K562 (cell line): ENCODE data around the gene LGALS3BP. TPM values are rescaled to one million over a fixed set of nuclear protein-coding genes. Genes with fewer than 3 reads are reported as not detected.

Experiments used
- ATAC-seq: fragments of 200-7000 bp; cut with Tn5 transposase; 3 replicates; pipeline ENCODE4 v1.9.1; 2020; ENCODE audit warnings: moderate library complexity
- BruUV-seq: library from RNA; stranded (reverse); fragments of 400-500 nt; replicated peaks from 2 replicates; lab custom pipeline; 2021; lab: Mats Ljungman, UMichigan
- CTCF ChIA-PET: fragments of 300-600 bp; formaldehyde crosslinking; extraction: SDS; loops from one replicate; lab custom pipeline; 2021; ENCODE audit warnings: low intra/inter-chr PET ratio; lab: Yijun Ruan, JAX
- POLR2A ChIA-PET: fragments of 300-600, 350-650 bp; sonication (Branson Sonifier 250); formaldehyde crosslinking; extraction: SDS; loops from one replicate; lab custom pipeline; 2021; ENCODE audit warnings: antibody characterized with exemption, inconsistent platforms; lab: Yijun Ruan, JAX
- DNase-seq, 4 experiments: peaks; one replicate each; pipeline versions ENCODE4 v3.0.0 to v3.0.0-alpha.2; 2011 to 2018; ENCODE audit warnings: low spot score in 3 of 4, mixed read lengths in 3 of 4; ENCODE audit errors: extremely low read depth in 1 of 4
- FAIRE-seq: peaks from 2 replicates; lab custom pipeline; 2011; peaks lifted over from hg19 to GRCh38; lab: Jason Lieb, UNC
- H2AFZ ChIP-seq: 2 replicates; pipeline ENCODE4 v1.6.0; 2011; ENCODE audit warnings: low read depth, low read length, control low read depth, inconsistent platforms
- H3K27ac ChIP-seq: fragments of 200-600 bp; 3 replicates; pipeline ENCODE4 v1.8.0; 2011; ENCODE audit warnings: low read depth, mild to moderate bottlenecking, control low read depth, inconsistent platforms, low read length, moderate library complexity, mixed read lengths; ENCODE audit errors: extremely low read depth
- H3K27me3 ChIP-seq, 2 experiments: fragments of 300-600 bp in 1 of 2; 2 replicates in 1 of 2; 3 replicates in 1 of 2; pipeline versions ENCODE4 v1.6.0 to v1.8.0; 2011; ENCODE audit warnings: inconsistent platforms in 2 of 2, low read length in 2 of 2, mild to moderate bottlenecking in 1 of 2, mixed read lengths in 1 of 2, moderate library complexity in 1 of 2; ENCODE audit not compliant: control insufficient read depth in 2 of 2, insufficient read depth in 2 of 2
- H3K36me3 ChIP-seq: fragments of 300-600 bp; 3 replicates; pipeline ENCODE4 v1.8.0; 2011; ENCODE audit warnings: mild to moderate bottlenecking, low read length, inconsistent platforms; ENCODE audit not compliant: control insufficient read depth, insufficient read depth
- H3K4me1 ChIP-seq, 2 experiments: fragments of 200-600 bp in 1 of 2; replicated peaks in 1 of 2; 2 replicates in 1 of 2; 3 replicates in 1 of 2; pipeline versions ENCODE4 v1.5.1 to v1.8.0; 2011; ENCODE audit warnings: inconsistent platforms in 2 of 2, low read length in 2 of 2, mild to moderate bottlenecking in 1 of 2, mixed read lengths in 1 of 2, moderate library complexity in 1 of 2; ENCODE audit not compliant: control insufficient read depth in 2 of 2, insufficient read depth in 2 of 2
- H3K4me2 ChIP-seq: 2 replicates; pipeline ENCODE4 v1.6.1; 2011; ENCODE audit warnings: low read length, control low read depth, inconsistent platforms, mixed read lengths; ENCODE audit not compliant: insufficient read depth
- H3K4me3 ChIP-seq: fragments of 200-600 bp; sonication (generic), shearing (Covaris generic); 2 replicates; pipeline ENCODE4 v1.5.1; 2016; ENCODE audit warnings: control low read depth, inconsistent platforms
- H3K79me2 ChIP-seq: fragments of 200-600 bp; 3 replicates; pipeline ENCODE4 v1.8.0; 2011; ENCODE audit warnings: low read length, inconsistent platforms; ENCODE audit not compliant: control insufficient read depth, insufficient read depth
- H3K9ac ChIP-seq, 2 experiments: 2 replicates each; pipeline versions ENCODE4 v1.6.0 to v1.6.1; 2011; ENCODE audit warnings: low read depth in 2 of 2, low read length in 2 of 2, control low read depth in 1 of 2, inconsistent platforms in 1 of 2, mild to moderate bottlenecking in 1 of 2, mixed read lengths in 1 of 2; ENCODE audit not compliant: insufficient read depth in 1 of 2
- H3K9me1 ChIP-seq: one replicate; pipeline ENCODE4 v1.6.0; 2011; ENCODE audit warnings: inconsistent platforms, mild to moderate bottlenecking, low read length, moderate library complexity; ENCODE audit not compliant: control insufficient read depth, insufficient read depth
- H3K9me3 ChIP-seq: replicated peaks from 2 replicates; pipeline ENCODE4 v1.5.1; 2011; ENCODE audit warnings: low read depth, low read length, inconsistent platforms; ENCODE audit not compliant: control insufficient read depth, insufficient read depth
- H4K20me1 ChIP-seq: replicated peaks from 2 replicates; pipeline ENCODE4 v1.6.1; 2011; ENCODE audit warnings: low read length, inconsistent platforms, mixed read lengths; ENCODE audit not compliant: control insufficient read depth, insufficient read depth
- ATF3 ChIP-seq, 2 experiments: fragments of 450-650 bp in 1 of 2; sonication (generic) in 1 of 2; formaldehyde crosslinking in 1 of 2; IDR thresholded peaks in 1 of 2; conservative IDR thresholded peaks in 1 of 2; 2 replicates each; pipeline versions ENCODE4 v1.6.1 to v1.8.1; 2016 to 2023; ENCODE audit warnings: mild to moderate bottlenecking in 2 of 2, moderate library complexity in 2 of 2, inconsistent platforms in 1 of 2, missing genetic modification reagents in 1 of 2
- DEAF1 ChIP-seq: fragments of 450-650 bp; formaldehyde crosslinking; IDR thresholded peaks from 2 replicates; pipeline ENCODE4 v1.4.0; 2020; ENCODE audit warnings: mild to moderate bottlenecking, moderate library complexity
- FOXP1 ChIP-seq: sonication (generic); formaldehyde crosslinking; IDR thresholded peaks from 2 replicates; pipeline ENCODE4 v1.8.0; 2022; ENCODE audit warnings: mild to moderate bottlenecking, missing genetic modification reagents
- HDAC3 ChIP-seq: fragments of 450-650 bp; IDR thresholded peaks from 2 replicates; pipeline ENCODE4 v1.6.1; 2018; ENCODE audit warnings: borderline replicate concordance, mild to moderate bottlenecking, moderate library complexity; ENCODE audit not compliant: partially characterized antibody
- MAX ChIP-seq: sonication (generic); formaldehyde crosslinking; IDR thresholded peaks from 2 replicates; pipeline ENCODE4 v1.9.0; 2022; ENCODE audit warnings: mild to moderate bottlenecking, missing genetic modification reagents
- YY1 ChIP-seq, 3 experiments: IDR thresholded peaks; 2 replicates each; pipeline ENCODE4 v1.6.1; 2011; ENCODE audit warnings: low read length in 2 of 3, mild to moderate bottlenecking in 2 of 3, moderate library complexity in 2 of 3, borderline replicate concordance in 1 of 3, control low read depth in 1 of 3, low read depth in 1 of 3; ENCODE audit not compliant: insufficient read depth in 3 of 3, insufficient replicate concordance in 2 of 3, control insufficient read depth in 1 of 3, insufficient read length in 1 of 3; ENCODE audit errors: extremely low read depth in 1 of 3
- ZFP91 ChIP-seq: sonication (generic); formaldehyde crosslinking; IDR thresholded peaks from 2 replicates; pipeline ENCODE4 v1.8.0; 2022; ENCODE audit warnings: mild to moderate bottlenecking, missing genetic modification reagents
- ZNF239 ChIP-seq: fragments of 250-450 bp; sonication (Bioruptor Pico); IDR thresholded peaks from 2 replicates; pipeline ENCODE4 v1.4.0; 2020; ENCODE audit warnings: mild to moderate bottlenecking
- ZNF398 ChIP-seq: fragments of 250-450 bp; sonication (Bioruptor Pico); IDR thresholded peaks from 2 replicates; pipeline ENCODE4 v1.8.0; 2021; ENCODE audit warnings: moderate library complexity, mild to moderate bottlenecking, inconsistent platforms
- ZNF695 ChIP-seq: fragments of 450-650 bp; formaldehyde crosslinking; IDR thresholded peaks from 2 replicates; pipeline ENCODE4 v1.4.0; 2020; ENCODE audit warnings: mild to moderate bottlenecking, moderate library complexity
- ZNF766 ChIP-seq: fragments of 200-800 bp; sonication (Bioruptor generic); conservative IDR thresholded peaks from 2 replicates; pipeline ENCODE4 v1.6.1; 2016; ENCODE audit warnings: missing genetic modification characterization, missing compliant biosample characterization
- WGBS: fragments of 100-300 bp; shearing (Covaris generic); methylation state at CpG from one replicate; pipeline ENCODE4 v1.1.6; 2016; ENCODE audit warnings: low coverage, mixed read lengths; ENCODE audit not compliant: insufficient coverage; ENCODE audit errors: missing lambda C conversion rate; 5-methylcytosine and 5-hydroxymethylcytosine counted together
- in situ Hi-C: fragments of 300-500 bp; cut with MboI; formaldehyde crosslinking; loops from 4 replicates; pipeline ENCODE4 v1.15.0; 2018; ENCODE audit warnings: inconsistent platforms, mixed read lengths
- intact Hi-C: fragments of 100-400 bp; cut with micrococcal nuclease; formaldehyde crosslinking; loops from 2 replicates; pipeline ENCODE4 v1.14.2; 2022
- polyA plus RNA-seq, 8 experiments: library from polyadenylated mRNA; depleted of rRNA in 4 of 8; stranded (reverse) in 5 of 8; unstranded in 3 of 8; fragments of >200 nt; fragmentation: Nextera tagmentation in 2 of 8; fragmentation: Illumina TruSeq in 1 of 8; extraction: Ambion mirVana in 2 of 8; extraction: Trizol in 1 of 8; gene quantifications; 2 replicates each; pipeline versions ENCODE4 v1.2.1 to v1.2.3, GENCODE V29; 2011 to 2014; ENCODE audit warnings: inconsistent platforms in 1 of 8, missing spikeins in 1 of 8
- total RNA-seq, 7 experiments: library from RNA; depleted of rRNA in 6 of 7; stranded (reverse); fragments of >200 nt in 6 of 7; fragmentation: Illumina TruSeq in 2 of 7; extraction: Trizol in 2 of 7; gene quantifications; 2 replicates each; pipeline versions ENCODE4 v1.2.1 to v1.2.3, GENCODE V29; 2011 to 2021; ENCODE audit warnings: low replicate concordance in 1 of 7

The LGALS3BP gene
- total and polyA plus RNA-seq, 9 of the 15 experiments (the other 6 are each of a cell fraction or from before 2014, with no cell fraction given), result 0.39 to 5.3 (median 3.2) TPM

GRCh38 chr17:78974635-78975591 is 4.8 kb downstream of the LGALS3BP start:
- Histone ChIP-seq H3K27me3 (peaks cover 3 to 12% of the 10 kb centered on the region in 2 experiments; a peak in 3 of 5 replicates), H3K4me1 (peaks cover 0 to 70% of the 10 kb centered on the region in 2 experiments; a peak in 3 of 5 replicates), H3K4me2 (peak overlapping the region; percentile 32; the same call in 1 of the 2 replicates), H3K9me1 (no peaks in the 10 kb centered on the region), H2AFZ (peak overlapping the region; percentile 48), H4K20me1 (no peaks in the 10 kb centered on the region), H3K9me3 (no peaks in the 10 kb centered on the region), H3K27ac (no peak overlapping the region), H3K9ac (0 out of 4 replicates have a peak overlapping the region, but pooled peaks of 1 of the 2 experiments have one; percentile 48), H3K4me3 (no peak overlapping the region), H3K79me2 (no peaks in the 10 kb centered on the region), H3K36me3 (no peaks in the 10 kb centered on the region)
- ChIA-PET POLR2A (interaction anchor here (0.8 to 1.1 kb wide), 3 partner anchors 8 to 1338 kb away, joined by 3 read pairs; no protein-coding TSS in a partner anchor), CTCF (no interaction called here)
- ATAC-seq, result peak; percentile 23
- no TSS peak for BruUV-seq
- intact Hi-C loops (no loop called here), in situ Hi-C loops (no loop called here)
- 46% methylated on average over 27 of the region's 30 CpGs for WGBS
- FAIRE-seq, result peak; percentile 99
- DNase-seq, result peak in 2 of 4 experiments; percentile 40 to 51
- no peak for TF ChIP-seq DEAF1 (CRISPR knock-in tag)
- no peak for TF ChIP-seq ZNF239
- 0 out of 2 replicates have a peak, but pooled peaks have one; percentile 65 for TF ChIP-seq FOXP1
- TF ChIP-seq ATF3 (IDR thresholded peaks at IDR 0.05), result no peak
- 0 out of 2 replicates have a peak, but pooled peaks have one; percentile 35 for TF ChIP-seq ATF3 (CRISPR knock-in tag; conservative IDR thresholded peaks at IDR 0.05)
- TF ChIP-seq ZNF398 (CRISPR knock-in tag), result no peak
- TF ChIP-seq ZNF766 (CRISPR knock-in tag), result no peak
- no peak for TF ChIP-seq HDAC3
- no peak for TF ChIP-seq YY1 (IDR thresholded peaks at IDR 0.05; ENCODE audit: borderline replicate concordance in 1 of 3, control insufficient read depth in 1 of 3, extremely low read depth in 1 of 3, insufficient read depth in 3 of 3, insufficient read length in 1 of 3, insufficient replicate concordance in 2 of 3, low read depth in 1 of 3, low read length in 2 of 3)
- no peak for TF ChIP-seq ZFP91
- no peak for TF ChIP-seq ZNF695 (CRISPR knock-in tag)
- 0 out of 2 replicates have a peak, but pooled peaks have one; percentile 13 for TF ChIP-seq MAX (CRISPR knock-in tag)
